Neural cell (in vitro differentiated cells): ENCODE data around the gene RNF123.

Source experiments
- EP300 ChIP-seq: fragments of 450-650 bp; conservative IDR thresholded peaks from 2 replicates; pipeline ENCODE4 v1.6.1; 2014; ENCODE audit warnings: antibody characterized with exemption, mild to moderate bottlenecking, moderate library complexity; ENCODE audit not compliant: poor library complexity, severe bottlenecking
- POLR2AphosphoS5 ChIP-seq: IDR thresholded peaks from 2 replicates; pipeline ENCODE4 v1.6.1; 2012
- RAD21 ChIP-seq: fragments of 450-650 bp; conservative IDR thresholded peaks from 2 replicates; pipeline ENCODE4 v1.6.1; 2014; ENCODE audit warnings: antibody characterized with exemption, mild to moderate bottlenecking, moderate library complexity
- TF ChIP-seq, protein P1 (sequence below): fragments of 450-650 bp; IDR thresholded peaks from 2 replicates; pipeline ENCODE4 v1.5.1; 2014; ENCODE audit warnings: antibody characterized with exemption, mild to moderate bottlenecking, moderate library complexity; ENCODE audit not compliant: poor library complexity, severe bottlenecking
- TF ChIP-seq, protein P2 (sequence below): IDR thresholded peaks from 2 replicates; pipeline ENCODE4 v1.6.1; 2012; ENCODE audit warnings: borderline replicate concordance

DNA sequence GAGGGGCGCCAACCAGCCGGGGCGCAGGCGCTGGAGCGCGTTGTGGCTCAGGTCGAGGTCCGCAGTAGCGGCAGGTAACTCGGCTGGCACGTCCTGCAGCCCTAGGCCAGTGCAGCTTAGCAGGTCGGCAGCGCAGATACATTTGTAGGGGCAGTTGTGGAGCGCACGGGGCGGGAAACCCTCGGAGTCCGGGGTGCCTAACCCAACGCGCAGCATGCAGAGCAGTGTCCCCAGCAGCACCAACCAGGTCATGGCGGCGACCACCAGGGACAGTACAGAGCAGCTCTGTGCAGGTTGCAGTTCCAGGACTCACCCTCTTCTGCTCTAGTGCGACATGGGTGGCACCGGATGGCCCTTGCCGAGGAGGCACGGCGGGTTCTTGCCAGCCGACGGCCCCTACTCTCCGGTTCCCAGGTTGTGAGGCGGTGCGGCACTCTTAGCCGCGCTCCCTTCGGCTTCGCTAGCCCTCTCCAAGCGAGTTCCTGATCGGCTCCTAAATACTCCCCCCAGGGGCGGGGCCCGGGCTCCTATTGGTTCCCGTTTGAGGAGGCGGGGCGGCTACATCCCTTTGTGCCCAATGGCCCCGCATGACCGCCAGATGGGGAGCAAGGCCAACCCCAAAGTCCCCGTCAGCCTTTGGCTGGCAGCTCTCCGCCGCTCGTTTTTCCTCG lies 30.0 kb downstream of the RNF123 start, which contains the start of gene AMIGO3:
- TF ChIP-seq, protein P1, sequence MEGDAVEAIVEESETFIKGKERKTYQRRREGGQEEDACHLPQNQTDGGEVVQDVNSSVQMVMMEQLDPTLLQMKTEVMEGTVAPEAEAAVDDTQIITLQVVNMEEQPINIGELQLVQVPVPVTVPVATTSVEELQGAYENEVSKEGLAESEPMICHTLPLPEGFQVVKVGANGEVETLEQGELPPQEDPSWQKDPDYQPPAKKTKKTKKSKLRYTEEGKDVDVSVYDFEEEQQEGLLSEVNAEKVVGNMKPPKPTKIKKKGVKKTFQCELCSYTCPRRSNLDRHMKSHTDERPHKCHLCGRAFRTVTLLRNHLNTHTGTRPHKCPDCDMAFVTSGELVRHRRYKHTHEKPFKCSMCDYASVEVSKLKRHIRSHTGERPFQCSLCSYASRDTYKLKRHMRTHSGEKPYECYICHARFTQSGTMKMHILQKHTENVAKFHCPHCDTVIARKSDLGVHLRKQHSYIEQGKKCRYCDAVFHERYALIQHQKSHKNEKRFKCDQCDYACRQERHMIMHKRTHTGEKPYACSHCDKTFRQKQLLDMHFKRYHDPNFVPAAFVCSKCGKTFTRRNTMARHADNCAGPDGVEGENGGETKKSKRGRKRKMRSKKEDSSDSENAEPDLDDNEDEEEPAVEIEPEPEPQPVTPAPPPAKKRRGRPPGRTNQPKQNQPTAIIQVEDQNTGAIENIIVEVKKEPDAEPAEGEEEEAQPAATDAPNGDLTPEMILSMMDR: peak; percentile 95
- TF ChIP-seq, protein P2, sequence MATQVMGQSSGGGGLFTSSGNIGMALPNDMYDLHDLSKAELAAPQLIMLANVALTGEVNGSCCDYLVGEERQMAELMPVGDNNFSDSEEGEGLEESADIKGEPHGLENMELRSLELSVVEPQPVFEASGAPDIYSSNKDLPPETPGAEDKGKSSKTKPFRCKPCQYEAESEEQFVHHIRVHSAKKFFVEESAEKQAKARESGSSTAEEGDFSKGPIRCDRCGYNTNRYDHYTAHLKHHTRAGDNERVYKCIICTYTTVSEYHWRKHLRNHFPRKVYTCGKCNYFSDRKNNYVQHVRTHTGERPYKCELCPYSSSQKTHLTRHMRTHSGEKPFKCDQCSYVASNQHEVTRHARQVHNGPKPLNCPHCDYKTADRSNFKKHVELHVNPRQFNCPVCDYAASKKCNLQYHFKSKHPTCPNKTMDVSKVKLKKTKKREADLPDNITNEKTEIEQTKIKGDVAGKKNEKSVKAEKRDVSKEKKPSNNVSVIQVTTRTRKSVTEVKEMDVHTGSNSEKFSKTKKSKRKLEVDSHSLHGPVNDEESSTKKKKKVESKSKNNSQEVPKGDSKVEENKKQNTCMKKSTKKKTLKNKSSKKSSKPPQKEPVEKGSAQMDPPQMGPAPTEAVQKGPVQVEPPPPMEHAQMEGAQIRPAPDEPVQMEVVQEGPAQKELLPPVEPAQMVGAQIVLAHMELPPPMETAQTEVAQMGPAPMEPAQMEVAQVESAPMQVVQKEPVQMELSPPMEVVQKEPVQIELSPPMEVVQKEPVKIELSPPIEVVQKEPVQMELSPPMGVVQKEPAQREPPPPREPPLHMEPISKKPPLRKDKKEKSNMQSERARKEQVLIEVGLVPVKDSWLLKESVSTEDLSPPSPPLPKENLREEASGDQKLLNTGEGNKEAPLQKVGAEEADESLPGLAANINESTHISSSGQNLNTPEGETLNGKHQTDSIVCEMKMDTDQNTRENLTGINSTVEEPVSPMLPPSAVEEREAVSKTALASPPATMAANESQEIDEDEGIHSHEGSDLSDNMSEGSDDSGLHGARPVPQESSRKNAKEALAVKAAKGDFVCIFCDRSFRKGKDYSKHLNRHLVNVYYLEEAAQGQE: no peak
- TF ChIP-seq EP300: no peak
- TF ChIP-seq POLR2AphosphoS5: peak; percentile 67
- TF ChIP-seq RAD21: peak; percentile 55
